ENCODE data around the gene CCDC175. TPM values are rescaled to one million over a fixed set of nuclear protein-coding genes. Genes with fewer than 3 reads are reported as not detected.

Gene CCDC175
- total RNA-seq, 1 experiment from 2014 or later: not detected

GRCh38 chr14:59492384-59492783, 84.2 kb downstream of the CCDC175 start:
- Histone ChIP-seq H3K27ac (ENCODE audit: low read length) (no peak overlapping the region), H3K79me2 (ENCODE audit: low read length) (peaks cover 4% of the 10 kb centered on the region; the same call in 1 of the 2 replicates), H3K9me2 (replicated peaks; ENCODE audit: low read length) (no peaks in the 10 kb centered on the region), H3K9ac (ENCODE audit: low read length) (no peak overlapping the region), H3K36me3 (ENCODE audit: low read depth, low read length) (peaks cover 72% of the 10 kb centered on the region), H4K20me1 (ENCODE audit: low read length) (no peaks in the 10 kb centered on the region), H3K27me3 (ENCODE audit: low read length) (no peaks in the 10 kb centered on the region), H3K4me2 (ENCODE audit: low read length) (no peak overlapping the region), H3K4me1 (ENCODE audit: insufficient read depth, low read length) (no peaks in the 10 kb centered on the region), H3K4me3 (ENCODE audit: low read length) (no peak overlapping the region), H3K9me3 (ENCODE audit: low read length) (no peaks in the 10 kb centered on the region), H2AFZ (ENCODE audit: low read length) (no peak overlapping the region), H3F3A (ENCODE audit: low read length, unreplicated experiment) (no peaks in the 10 kb centered on the region)
- TF ChIP-seq EZH2 (IDR thresholded peaks at IDR 0.05; ENCODE audit: low read length, unreplicated experiment) (no peak), EZH2phosphoT487 (IDR thresholded peaks at IDR 0.05; ENCODE audit: borderline replicate concordance, low read length) (no peak), CTCF (conservative IDR thresholded peaks at IDR 0.05; ENCODE audit: low read depth, low read length) (no peak)
- ChIA-PET CTCF (no interaction called here), POLR2A (ENCODE audit: unreplicated experiment) (no interaction called here)
- DNase-seq (no peak), ATAC-seq (no peak)
- no TSS peak for BruUV-seq (replicated peaks)
- intact Hi-C loops (cut with micrococcal nuclease): no loop called here

- Histone ChIP-seq H3K27ac (ENCODE audit: low read length) (no peak overlapping the region), H3K9ac (ENCODE audit: low read length) (no peak overlapping the region), H3F3A (ENCODE audit: low read length, unreplicated experiment) (no peaks in the 10 kb centered on the region), H4K20me1 (ENCODE audit: low read length) (no peaks in the 10 kb centered on the region), H2AFZ (ENCODE audit: low read length) (no peak overlapping the region), H3K27me3 (ENCODE audit: low read length) (no peaks in the 10 kb centered on the region), H3K9me3 (ENCODE audit: low read length) (no peaks in the 10 kb centered on the region), H3K9me2 (replicated peaks; ENCODE audit: low read length) (no peaks in the 10 kb centered on the region), H3K4me3 (ENCODE audit: low read length) (no peak overlapping the region), H3K36me3 (ENCODE audit: low read depth, low read length) (peaks cover 67% of the 10 kb centered on the region), H3K4me2 (ENCODE audit: low read length) (no peak overlapping the region), H3K79me2 (ENCODE audit: low read length) (peaks cover 19% of the 10 kb centered on the region), H3K4me1 (ENCODE audit: insufficient read depth, low read length) (peaks cover 9% of the 10 kb centered on the region)
- TF ChIP-seq EZH2 (IDR thresholded peaks at IDR 0.05; ENCODE audit: low read length, unreplicated experiment) (no peak), EZH2phosphoT487 (IDR thresholded peaks at IDR 0.05; ENCODE audit: borderline replicate concordance, low read length) (no peak), CTCF (conservative IDR thresholded peaks at IDR 0.05; ENCODE audit: low read depth, low read length) (no peak)
- no TSS peak for BruUV-seq (replicated peaks)
- DNase-seq (no peak), ATAC-seq (peak; percentile 33; the same call in 1 of the 2 replicates)
- ChIA-PET POLR2A (ENCODE audit: unreplicated experiment) (no interaction called here), CTCF (no interaction called here)
- intact Hi-C loops (cut with micrococcal nuclease): no loop called here
Observed at GRCh38 chr14:59490756-59491155, 85.9 kb downstream of the CCDC175 start.

GRCh38 chr14:59484639-59485175, 91.9 kb downstream of the CCDC175 start:
- H3K4me2 ChIP-seq (ENCODE audit: low read length): peak overlapping the region; percentile 79
- BruUV-seq (replicated peaks): TSS peak; percentile 59
- H3K9me2 ChIP-seq (replicated peaks; ENCODE audit: low read length): no peaks in the 10 kb centered on the region
- H3F3A ChIP-seq (ENCODE audit: low read length, unreplicated experiment): peaks cover 16% of the 10 kb centered on the region
- peak overlapping the region; percentile 88 for H3K9ac ChIP-seq (ENCODE audit: low read length)
- H3K9me3 ChIP-seq (ENCODE audit: low read length): no peaks in the 10 kb centered on the region
- ATAC-seq (peak; percentile 19), DNase-seq (peak; percentile 61)
- peak overlapping the region; percentile 94 for H2AFZ ChIP-seq (ENCODE audit: low read length)
- peak overlapping the region; percentile 83 for H3K27ac ChIP-seq (ENCODE audit: low read length)
- H3K79me2 ChIP-seq (ENCODE audit: low read length): peaks cover 77% of the 10 kb centered on the region
- H3K36me3 ChIP-seq (ENCODE audit: low read depth, low read length): peaks cover 30% of the 10 kb centered on the region; the same call in 1 of the 2 replicates
- H3K4me1 ChIP-seq (ENCODE audit: insufficient read depth, low read length): peaks cover 42% of the 10 kb centered on the region
- H3K4me3 ChIP-seq (ENCODE audit: low read length): peak overlapping the region; percentile 79
- POLR2A ChIA-PET (ENCODE audit: unreplicated experiment): interaction anchor here (0.5 to 1.0 kb wide), 7 partner anchors 19 to 1414 kb away, joined by 3 to 13 read pairs (median 4); partner anchors contain the start of gene DHRS7
- intact Hi-C loops (cut with micrococcal nuclease): loop anchor here (5.0 to 10.0 kb wide), 3 partner anchors 207 to 1240 kb away; partner anchors contain the start of genes PPM1A and PSMA3
- CTCF ChIA-PET: interaction anchor here (0.9 to 1.5 kb wide), 7 partner anchors 20 to 738 kb away, joined by 3 to 24 read pairs (median 6); partner anchors contain the start of gene CCDC175
- no peaks in the 10 kb centered on the region for H3K27me3 ChIP-seq (ENCODE audit: low read length)
- H4K20me1 ChIP-seq (ENCODE audit: low read length): peaks cover 18% of the 10 kb centered on the region
- no peak for TF ChIP-seq EZH2phosphoT487 (IDR thresholded peaks at IDR 0.05; ENCODE audit: borderline replicate concordance, low read length)
- no peak for TF ChIP-seq CTCF (conservative IDR thresholded peaks at IDR 0.05; ENCODE audit: low read depth, low read length)
- no peak for TF ChIP-seq EZH2 (IDR thresholded peaks at IDR 0.05; ENCODE audit: low read length, unreplicated experiment)

Data from PC-3 (cell line).